ENCODE data around the gene SHOC2. TPM values are rescaled to one million over a fixed set of nuclear protein-coding genes. Genes with fewer than 3 reads are reported as not detected.
A peak's percentile ranks its signal among the peaks of the same experiment; 100 is the strongest.

The SHOC2 gene
- total and polyA plus RNA-seq, 9 of the 15 experiments (the other 6 are each of a cell fraction or from before 2014, with no cell fraction given): 9.2 to 17.5 (median 14.9) TPM

- H3K4me2 ChIP-seq (ENCODE audit: insufficient read depth, low read length): no peak overlapping the region
- no peaks in the 10 kb centered on the region for H3K9me3 ChIP-seq (replicated peaks; ENCODE audit: control insufficient read depth, insufficient read depth, low read depth, low read length)
- no peaks in the 10 kb centered on the region for H3K27me3 ChIP-seq (ENCODE audit: control insufficient read depth in 2 of 2, insufficient read depth in 2 of 2, low read length in 2 of 2)
- DNase-seq (ENCODE audit: extremely low read depth in 1 of 4, low spot score in 3 of 4) (no peak), FAIRE-seq (no peak), ATAC-seq (no peak)
- 36% methylated on average over 8 of the region's 9 CpGs for WGBS (ENCODE audit: insufficient coverage, low coverage, missing lambda C conversion rate)
- H3K9ac ChIP-seq (ENCODE audit: insufficient read depth in 1 of 2, low read depth in 2 of 2, low read length in 2 of 2): no peak overlapping the region
- ChIA-PET POLR2A (no interaction called here), CTCF (ENCODE audit: low intra/inter-chr PET ratio) (no interaction called here)
- TF ChIP-seq POLR2AphosphoS2 (IDR thresholded peaks at IDR 0.05; ENCODE audit: low read length) (no peak), ZNF507 (tag; conservative IDR thresholded peaks at IDR 0.05) (peak; percentile 43; the same call in 1 of the 2 replicates), BDP1 (IDR thresholded peaks at IDR 0.05; ENCODE audit: insufficient read depth, insufficient read length) (no peak), SNAPC5 (CRISPR knock-in tag; IDR thresholded peaks at IDR 0.05) (no peak), TAF7 (tag; IDR thresholded peaks at IDR 0.05) (no peak), ZNF175 (CRISPR knock-in tag; IDR thresholded peaks at IDR 0.05; ENCODE audit: low read depth) (no peak), CBX5 (IDR thresholded peaks at IDR 0.05; ENCODE audit: borderline replicate concordance, low read depth) (no peak), GTF2E2 (tag; IDR thresholded peaks at IDR 0.05) (no peak), MCM7 (IDR thresholded peaks at IDR 0.05) (no peak), HDAC1 (IDR thresholded peaks at IDR 0.05) (no peak), ZNF316 (IDR thresholded peaks at IDR 0.05) (0 out of 2 replicates have a peak, but pooled peaks have one; percentile 21)
- no peak overlapping the region for H2AFZ ChIP-seq (ENCODE audit: low read depth, low read length)
- H3K36me3 ChIP-seq (ENCODE audit: control insufficient read depth, insufficient read depth, low read length): no peaks in the 10 kb centered on the region
- H3K27ac ChIP-seq (ENCODE audit: extremely low read depth, low read depth, low read length): no peak overlapping the region
- no peaks in the 10 kb centered on the region for H3K9me1 ChIP-seq (ENCODE audit: control insufficient read depth, insufficient read depth, low read length)
- no peaks in the 10 kb centered on the region for H4K20me1 ChIP-seq (replicated peaks; ENCODE audit: control insufficient read depth, insufficient read depth, low read length)
- H3K4me1 ChIP-seq (replicated peaks in 1 of 2; ENCODE audit: control insufficient read depth in 2 of 2, insufficient read depth in 2 of 2, low read length in 2 of 2): no peaks in the 10 kb centered on the region
- in situ Hi-C loops (cut with MboI) (no loop called here), intact Hi-C loops (cut with micrococcal nuclease) (no loop called here)
- no peaks in the 10 kb centered on the region for H3K79me2 ChIP-seq (ENCODE audit: control insufficient read depth, insufficient read depth, low read length)
- H3K4me3 ChIP-seq: no peak overlapping the region
- BruUV-seq (replicated peaks): no TSS peak
Observed at GRCh38 chr10:111030042-111030750, 110.8 kb downstream of the SHOC2 start.

Measured in K562 (cell line).